Glomerular visceral epithelial cell (primary cell): ENCODE results near the gene FCGR1A.
"Not testable (repeated sequence)": the region's sequence is repeated elsewhere in the genome, so short reads cannot be mapped to it uniquely, and the experiment has no call there.

Source experiments
- DNase-seq: peaks from one replicate; pipeline ENCODE4 v3.0.0-alpha.2; 2016; ENCODE audit errors: extremely low spot score

FCGR1A gene

GRCh38 chr1:149832316-149833126, 50.0 kb downstream of the FCGR1A start:
- DNase-seq: not testable (repeated sequence)

GRCh38 chr1:149833144-149833543, 50.6 kb downstream of the FCGR1A start:
- DNase-seq: not testable (repeated sequence)

GRCh38 chr1:149841149-149841548, 58.7 kb downstream of the FCGR1A start:
- DNase-seq: not testable (repeated sequence)
